22Rv1 (cell line): Measurements from ENCODE around the gene ULK3.

Experiments
- H3K27ac ChIP-seq: fragments of 450-650 bp; 2 replicates; pipeline ENCODE4 v1.5.1; 2017
- ZFX ChIP-seq: fragments of 450-650 bp; IDR thresholded peaks from 2 replicates; pipeline ENCODE4 v1.6.1; 2017; ENCODE audit warnings: antibody characterized with exemption, borderline replicate concordance
- TF ChIP-seq, protein P1 (sequence below): fragments of 450-650 bp; IDR thresholded peaks from 2 replicates; pipeline ENCODE4 v1.5.1; 2017; ENCODE audit warnings: mild to moderate bottlenecking

ULK3 gene

DNA sequence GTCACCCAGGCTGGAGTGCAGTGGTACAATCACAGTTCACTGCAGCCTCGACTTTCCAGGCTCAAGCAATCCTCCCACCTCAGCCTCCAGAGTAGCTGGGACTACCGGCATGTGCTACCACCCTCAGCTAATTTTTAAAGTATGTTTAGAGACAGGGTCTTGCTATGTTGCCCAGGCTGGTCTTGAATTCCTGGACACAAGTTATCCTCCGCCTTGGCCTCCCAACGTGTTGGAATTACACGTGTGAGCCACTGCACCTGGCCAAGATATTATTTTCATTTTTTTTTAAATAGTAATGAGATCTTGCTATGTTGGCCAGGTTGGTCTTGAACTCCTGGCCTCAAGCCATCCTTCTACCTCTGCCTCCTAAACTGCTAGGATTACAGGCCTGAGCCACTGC lies 42.5 kb upstream of the ULK3 start:
- no peak for TF ChIP-seq ZFX
- TF ChIP-seq, protein P1, sequence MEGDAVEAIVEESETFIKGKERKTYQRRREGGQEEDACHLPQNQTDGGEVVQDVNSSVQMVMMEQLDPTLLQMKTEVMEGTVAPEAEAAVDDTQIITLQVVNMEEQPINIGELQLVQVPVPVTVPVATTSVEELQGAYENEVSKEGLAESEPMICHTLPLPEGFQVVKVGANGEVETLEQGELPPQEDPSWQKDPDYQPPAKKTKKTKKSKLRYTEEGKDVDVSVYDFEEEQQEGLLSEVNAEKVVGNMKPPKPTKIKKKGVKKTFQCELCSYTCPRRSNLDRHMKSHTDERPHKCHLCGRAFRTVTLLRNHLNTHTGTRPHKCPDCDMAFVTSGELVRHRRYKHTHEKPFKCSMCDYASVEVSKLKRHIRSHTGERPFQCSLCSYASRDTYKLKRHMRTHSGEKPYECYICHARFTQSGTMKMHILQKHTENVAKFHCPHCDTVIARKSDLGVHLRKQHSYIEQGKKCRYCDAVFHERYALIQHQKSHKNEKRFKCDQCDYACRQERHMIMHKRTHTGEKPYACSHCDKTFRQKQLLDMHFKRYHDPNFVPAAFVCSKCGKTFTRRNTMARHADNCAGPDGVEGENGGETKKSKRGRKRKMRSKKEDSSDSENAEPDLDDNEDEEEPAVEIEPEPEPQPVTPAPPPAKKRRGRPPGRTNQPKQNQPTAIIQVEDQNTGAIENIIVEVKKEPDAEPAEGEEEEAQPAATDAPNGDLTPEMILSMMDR: no peak
- no peak overlapping the region for H3K27ac ChIP-seq

DNA sequence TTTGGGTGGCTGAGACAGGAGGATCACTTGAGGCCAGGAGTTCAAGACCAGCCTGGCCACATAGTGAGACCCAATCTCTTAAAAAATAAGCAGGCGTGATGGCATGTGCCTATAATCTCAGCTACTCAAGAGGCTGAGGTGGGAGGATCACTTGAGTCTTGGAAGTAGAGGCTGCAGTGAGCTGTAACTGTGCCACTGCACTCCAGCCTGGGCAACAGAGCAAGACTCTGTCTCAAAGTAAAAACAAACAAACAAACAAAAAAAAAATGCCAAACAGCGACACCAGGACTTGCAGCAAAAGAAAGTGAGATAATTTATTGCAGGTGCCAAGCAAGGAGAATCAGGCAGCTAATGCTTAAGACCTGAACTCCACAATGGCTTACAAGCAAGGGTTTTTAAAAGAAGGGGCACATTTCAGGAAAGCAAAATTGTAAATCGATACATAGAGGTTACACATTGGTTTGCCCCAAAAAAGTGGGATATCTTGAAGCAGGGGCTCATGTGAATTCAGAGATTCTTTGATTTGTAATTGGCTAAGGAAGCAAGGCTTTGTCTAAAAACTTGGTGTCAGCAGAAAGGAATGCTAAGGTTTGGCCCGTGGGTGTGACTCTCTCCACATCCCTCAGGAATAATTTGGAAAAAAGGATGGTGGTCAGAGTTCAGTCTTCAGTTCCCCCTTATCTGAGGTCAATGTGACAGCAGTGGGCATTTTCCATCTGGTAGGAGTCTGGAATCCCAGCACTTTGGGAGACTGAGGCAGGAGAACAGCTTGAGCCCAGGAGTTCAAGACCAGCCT lies 41.7 kb upstream of the ULK3 start:
- no peak for TF ChIP-seq ZFX
- TF ChIP-seq, protein P1: no peak
- H3K27ac ChIP-seq: no peak overlapping the region

DNA sequence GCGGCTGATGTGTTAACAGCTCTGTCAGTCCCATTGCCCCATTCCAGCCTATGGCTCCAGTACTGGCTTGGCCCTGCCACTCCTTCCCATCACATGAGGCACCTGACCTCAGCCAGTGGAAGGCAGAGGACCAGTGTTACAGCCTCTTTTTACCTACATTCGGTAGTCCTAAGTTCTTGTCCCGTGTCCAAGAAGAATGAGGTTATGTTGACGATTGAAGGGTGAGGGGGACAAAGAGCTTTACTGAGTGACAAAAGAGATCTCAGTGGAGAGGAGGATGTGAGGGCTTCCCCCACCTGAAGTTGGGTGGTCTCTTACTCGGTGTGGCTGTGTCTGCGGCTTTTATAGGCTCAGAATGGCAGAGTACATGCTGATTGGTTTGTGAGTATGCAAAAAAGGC lies 39.6 kb upstream of the ULK3 start:
- H3K27ac ChIP-seq: no peak overlapping the region
- no peak for TF ChIP-seq ZFX
- TF ChIP-seq, protein P1: no peak

DNA sequence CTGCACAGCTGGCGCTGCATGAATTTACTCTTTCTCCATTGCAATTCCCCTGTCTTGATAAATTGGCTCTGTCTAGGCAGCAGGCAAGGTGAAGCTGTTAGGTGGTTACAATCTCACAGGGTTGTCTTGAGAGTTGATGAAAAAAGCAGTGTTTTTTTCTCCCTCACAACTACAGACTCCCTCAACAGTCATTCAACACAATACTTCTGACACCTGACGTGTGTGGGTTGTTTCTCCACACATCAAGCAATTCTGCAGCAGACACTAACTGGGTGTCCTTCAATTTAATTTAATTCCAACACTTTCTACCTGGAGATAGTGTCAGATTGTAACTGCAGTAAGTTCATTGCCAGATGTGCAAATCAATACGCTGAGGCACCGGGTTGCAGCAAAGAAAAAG lies 35.3 kb upstream of the ULK3 start:
- no peak overlapping the region for H3K27ac ChIP-seq
- no peak for TF ChIP-seq ZFX
- TF ChIP-seq, protein P1: no peak

DNA sequence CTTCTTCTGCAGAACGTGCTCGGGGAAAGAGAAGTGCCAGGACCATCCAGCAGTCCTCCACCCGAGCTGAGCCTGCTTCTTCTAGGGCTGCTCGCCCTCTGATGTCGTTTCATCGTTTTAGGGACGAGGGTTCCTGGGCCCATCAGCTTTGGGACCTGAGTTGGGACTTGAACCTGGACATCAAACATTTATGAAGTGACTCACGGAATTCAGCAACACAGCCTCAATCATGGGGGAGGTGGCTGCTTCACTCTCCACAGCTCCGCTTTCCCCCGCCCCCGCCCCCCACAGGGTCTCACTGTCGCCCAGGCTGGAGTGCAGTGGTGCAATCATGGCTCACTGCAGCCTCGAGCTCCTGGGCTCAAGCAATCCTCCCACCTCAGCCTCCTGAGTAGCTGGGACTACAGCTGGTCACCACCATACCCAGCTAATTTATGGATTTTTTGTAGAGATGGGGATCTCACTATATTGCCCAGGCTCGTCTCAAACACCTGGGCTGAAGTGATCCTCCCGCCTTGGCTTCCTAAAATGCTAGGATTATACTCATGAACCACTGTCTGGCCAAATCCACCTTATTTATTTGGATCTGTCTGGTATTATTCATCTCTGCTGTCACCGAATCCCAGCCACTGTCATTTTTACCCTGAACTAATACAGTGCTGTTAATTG lies 30.9 kb upstream of the ULK3 start:
- no peak for TF ChIP-seq ZFX
- TF ChIP-seq, protein P1: no peak
- H3K27ac ChIP-seq: peak overlapping the region; percentile 73

DNA sequence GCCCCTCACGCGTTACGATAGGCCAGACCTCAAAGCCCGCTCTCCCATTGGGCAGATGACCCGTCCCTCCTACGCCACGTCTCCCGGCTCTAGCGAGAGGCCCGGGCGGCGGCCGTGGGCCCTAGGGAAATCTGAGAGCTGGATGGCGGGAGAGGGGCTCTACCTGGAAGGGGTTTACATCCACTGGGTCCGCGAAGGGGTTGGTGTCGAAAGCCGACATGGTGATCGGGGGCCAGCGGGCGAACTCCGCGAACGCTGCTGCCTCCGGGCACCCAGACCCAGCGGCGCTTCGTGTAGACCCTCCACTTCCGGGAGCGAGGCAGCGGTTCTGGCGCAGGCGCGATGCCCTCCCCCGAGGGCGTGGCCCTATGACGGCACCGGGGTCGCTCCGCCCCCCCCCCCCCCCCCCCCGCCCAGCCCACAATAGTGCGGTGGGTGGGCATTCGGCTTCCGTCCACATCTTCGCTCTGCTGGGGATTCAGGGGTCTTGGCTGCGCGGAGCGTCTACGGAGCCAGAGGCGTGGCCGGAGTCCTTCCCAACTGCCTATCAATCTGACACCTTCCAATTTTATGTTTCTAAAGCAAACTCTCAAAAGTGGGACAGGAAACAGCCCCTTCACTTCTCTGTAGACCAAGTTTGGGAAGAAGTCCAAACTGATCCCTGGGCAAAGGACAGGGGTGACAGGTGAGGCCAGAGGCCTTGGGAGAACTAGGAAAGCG lies 30.2 kb upstream of the ULK3 start, which contains the start of gene SCAMP2:
SCAMP2 (minus strand) TSS at position 330 of the 720 bp plus-strand sequence; CDS start at position 220, 110 bp downstream.
- TF ChIP-seq, protein P1: no peak
- no peak for TF ChIP-seq ZFX
- H3K27ac ChIP-seq: peak within 1 kb of the TSS; percentile 73

DNA sequence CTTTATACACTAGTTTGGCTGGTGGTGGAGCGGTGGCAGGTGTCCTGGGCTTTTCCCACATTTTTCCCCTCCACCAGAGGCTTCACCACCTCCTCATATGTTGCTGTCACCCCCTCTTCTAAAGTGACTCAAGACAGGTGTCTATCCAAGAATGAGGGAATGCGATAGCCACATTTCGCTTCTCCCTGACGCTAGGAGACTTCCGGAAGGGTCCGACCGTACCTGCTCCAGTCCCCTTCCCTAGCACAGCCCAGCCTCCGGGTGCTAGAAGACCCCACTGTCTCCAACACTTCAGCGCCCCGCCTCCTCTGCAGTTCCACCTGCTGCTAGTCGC lies 29.7 kb upstream of the ULK3 start:
- peak overlapping the region; percentile 73 for H3K27ac ChIP-seq
- TF ChIP-seq, protein P1: no peak
- no peak for TF ChIP-seq ZFX
